GM18511 (cell line): ENCODE results near the gene COBLL1.
"Not testable (repeated sequence)": the region's sequence is repeated elsewhere in the genome, so short reads cannot be mapped to it uniquely, and the experiment has no call there.

Source experiments
- ATAC-seq: cut with Tn5 transposase; IDR thresholded peaks from one replicate; pipeline ENCODE4 v1.9.1; 2021; ENCODE audit warnings: mild to moderate bottlenecking, moderate library complexity; ENCODE audit not compliant: unreplicated experiment

Gene COBLL1

DNA sequence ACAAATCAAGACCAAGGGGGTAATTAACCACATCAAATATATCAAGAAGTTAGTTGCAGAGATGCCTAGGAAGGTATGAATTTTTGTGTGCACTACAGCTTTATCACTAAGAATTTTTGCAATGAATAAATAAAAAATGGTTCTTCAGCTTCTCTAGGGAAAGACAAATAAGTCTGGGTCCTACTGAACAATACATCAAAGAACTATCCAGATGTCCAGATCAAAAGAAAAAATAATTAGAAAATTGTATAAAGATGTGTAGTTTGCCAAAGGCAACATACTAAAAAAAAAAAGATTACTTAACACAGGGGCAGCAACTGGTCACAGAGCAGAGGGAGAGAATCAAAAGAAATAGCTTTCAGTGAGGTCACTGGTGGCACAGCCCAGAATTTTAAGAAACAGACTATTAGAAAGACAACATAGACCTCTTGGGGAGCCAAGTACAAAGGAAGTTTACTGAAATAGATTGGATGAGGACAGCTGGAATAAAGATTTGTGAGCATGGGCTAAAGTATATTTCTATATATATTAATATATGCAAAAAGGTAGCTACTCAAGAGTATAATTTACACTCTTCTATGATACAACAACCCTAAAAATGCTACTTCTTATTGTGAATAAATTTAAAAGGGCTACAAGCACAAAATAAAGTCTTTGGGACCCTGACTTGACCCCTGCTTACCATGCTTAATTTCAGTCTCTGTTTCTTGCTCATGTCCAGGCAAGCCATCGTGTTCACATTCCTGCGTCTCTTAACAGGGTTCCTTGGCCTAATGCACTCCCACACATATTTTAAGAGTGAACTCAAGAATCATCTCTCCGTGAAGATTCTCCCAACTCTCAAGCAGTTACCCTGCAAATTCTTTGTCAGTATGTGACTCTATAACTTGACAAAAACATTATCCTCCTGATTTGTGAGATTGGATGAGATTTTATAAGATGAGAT is 121.4 kb downstream of the COBLL1 start:
- ATAC-seq = no peak

DNA sequence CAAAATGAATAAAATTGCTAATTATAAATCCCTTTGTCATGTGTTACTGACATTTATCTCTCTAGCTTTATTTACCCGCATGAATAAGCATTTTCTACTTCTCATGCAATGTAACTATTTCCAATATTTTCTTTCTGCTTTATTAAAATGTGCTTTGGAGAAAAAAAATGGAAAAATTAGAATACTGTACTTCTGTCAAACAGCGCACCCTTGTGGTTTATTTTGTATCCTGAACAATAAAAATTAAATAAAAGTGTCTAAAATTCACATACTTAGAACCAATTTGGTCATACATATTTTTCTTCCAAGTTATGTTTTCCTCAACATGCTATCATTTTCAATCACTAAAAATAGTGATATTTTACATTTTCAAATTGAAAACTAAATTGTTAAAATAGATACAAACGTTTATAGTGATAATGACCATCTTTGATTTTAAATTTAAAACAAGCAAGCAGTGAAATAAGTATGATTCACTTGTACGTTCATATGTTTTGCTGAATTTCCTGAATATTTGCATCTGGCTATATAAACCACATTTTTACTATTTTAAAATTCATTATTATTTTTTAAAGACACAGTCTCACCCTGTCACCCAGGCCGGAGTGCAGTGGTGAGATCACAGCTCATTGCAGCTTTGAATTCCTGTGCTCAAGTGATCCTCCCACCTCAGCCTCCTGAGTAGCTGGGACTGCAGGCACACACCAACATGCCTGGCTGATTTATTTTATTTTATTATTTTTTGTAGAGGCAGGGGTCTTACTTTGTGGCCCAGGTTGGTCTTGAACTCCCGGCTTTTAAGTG is 124.4 kb downstream of the COBLL1 start:
- ATAC-seq = no peak

DNA sequence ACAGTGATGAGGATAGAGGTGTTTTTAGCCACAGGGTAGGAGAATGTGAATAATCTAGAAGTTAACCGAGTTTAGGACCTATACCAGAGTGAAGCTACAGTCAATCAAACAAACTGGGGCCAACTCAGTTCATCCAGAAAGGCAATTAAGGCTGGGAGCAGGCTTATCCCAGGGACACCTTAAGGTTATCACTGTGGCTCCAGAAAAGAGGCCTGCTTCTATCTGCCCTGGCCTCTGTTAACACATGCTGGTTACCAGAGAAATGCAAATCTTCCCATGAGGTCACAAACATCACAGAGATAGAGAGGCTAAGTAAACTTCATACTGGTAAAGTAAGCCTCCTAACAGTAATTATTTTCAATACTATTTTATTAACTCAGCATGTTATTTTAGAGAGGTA is 127.2 kb downstream of the COBLL1 start:
- ATAC-seq = no peak

GRCh38 chr2:164711766-164712138 is 129.9 kb downstream of the COBLL1 start:
- peak; percentile 77 for ATAC-seq

DNA sequence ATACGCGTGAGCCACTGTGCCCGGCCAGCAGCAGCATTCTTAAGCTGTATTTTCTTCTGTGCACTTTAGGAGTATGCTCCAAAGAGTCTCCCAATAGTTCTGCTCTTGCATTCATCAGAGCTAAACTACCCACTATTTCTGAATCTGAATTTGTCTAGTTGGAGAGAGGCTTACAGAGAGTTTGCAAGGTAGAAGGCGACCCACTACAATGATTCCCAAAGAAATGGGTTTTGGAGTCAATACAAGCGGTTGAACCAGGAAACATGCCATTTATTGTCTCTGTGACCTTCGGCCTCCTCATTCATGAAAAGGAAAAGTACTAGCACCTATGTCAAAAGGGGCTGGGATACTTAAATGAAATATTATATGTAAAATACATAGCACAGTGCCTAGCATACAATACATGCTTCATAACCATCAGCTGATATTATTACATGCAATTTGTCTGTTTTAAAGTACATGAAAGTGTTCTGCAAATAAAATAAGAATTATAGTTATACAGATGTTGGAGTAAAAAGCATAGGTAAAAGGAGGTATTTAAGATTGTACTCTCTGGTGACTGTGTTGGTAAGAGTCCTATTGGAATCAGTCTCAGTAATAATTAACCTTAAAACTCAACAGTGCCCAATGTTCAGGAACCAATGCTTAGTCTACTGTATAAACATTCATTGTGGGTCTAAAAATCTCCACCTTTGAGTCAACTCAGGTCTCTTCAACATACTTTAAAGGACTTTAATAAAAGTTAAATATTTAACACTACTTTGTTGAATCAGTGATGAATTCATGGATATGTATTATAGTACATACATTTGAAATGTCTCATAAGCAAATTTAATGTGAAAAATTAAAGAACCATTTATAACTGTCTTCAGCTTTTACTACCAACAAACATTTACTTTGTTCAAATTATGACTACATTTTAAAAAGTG is 130.5 kb downstream of the COBLL1 start:
- ATAC-seq = peak; percentile 51

DNA sequence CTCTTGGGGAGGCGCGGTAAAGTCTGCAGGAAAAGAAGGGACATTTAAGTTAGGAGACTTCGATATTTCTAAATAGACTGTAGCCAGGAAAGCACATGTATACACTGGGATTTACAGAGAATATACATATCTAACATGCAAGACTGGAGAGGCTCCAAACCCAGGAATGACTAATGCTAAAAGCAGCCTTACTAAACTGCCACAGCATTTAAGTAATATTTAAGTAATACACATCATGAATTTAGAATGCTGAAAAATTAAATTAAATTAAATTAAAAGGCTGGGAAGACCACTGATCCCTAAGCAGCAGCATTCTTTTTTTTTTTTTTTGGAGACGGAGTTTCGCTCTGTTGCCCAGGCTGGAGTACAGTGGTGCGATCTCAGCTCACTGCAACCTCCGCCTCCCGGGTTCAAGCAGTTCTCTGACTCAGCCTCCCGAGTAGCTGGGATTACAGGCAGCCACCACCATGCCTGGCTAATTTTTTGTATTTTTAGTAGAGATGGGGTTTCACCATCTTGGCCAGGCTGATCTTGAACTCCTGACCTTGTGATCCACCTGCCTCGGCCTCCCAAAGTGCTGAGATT is 131.3 kb downstream of the COBLL1 start:
- not testable (repeated sequence) for ATAC-seq

- ATAC-seq = no peak
Measured at GRCh38 chr2:164706522-164706921, 135.1 kb downstream of the COBLL1 start.

DNA sequence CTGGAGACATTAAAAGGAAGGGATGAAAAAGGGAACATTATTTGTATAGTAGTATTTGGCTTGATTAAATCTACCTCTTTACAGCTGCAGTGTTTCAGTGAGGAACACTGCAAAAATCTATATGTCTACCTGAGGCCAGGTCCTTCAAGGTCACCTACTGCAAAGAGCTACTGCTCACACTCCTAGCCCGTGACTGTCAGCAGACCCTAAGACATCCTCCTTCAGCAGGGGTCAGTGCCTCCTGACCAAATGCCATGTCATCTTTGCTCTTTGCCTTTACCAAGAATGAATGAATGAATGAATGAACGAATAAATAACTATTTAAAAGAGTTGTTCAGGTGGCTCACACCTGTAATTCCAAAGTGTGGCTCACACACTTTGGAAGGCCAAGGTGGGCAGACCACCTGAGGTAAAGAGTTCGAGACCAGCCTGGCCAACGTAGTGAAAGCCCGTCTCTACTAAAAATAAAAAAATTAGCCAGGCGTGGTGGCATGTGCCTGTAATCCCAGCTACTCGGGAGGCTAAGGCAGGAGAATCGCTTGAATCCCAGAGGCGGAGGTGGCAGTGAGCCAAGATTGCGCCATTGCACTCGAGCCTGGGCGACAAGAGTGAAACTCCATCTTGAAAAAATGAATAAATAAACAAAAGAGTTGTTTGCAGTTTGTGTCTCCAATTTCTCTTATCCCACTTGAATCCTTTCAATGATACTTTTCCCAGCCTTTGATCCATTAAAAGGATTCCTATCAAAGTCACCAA is 136.0 kb downstream of the COBLL1 start:
- no peak for ATAC-seq

GRCh38 chr2:164703915-164704706 is 137.5 kb downstream of the COBLL1 start:
- ATAC-seq = no peak

- no peak for ATAC-seq
Measured at GRCh38 chr2:164701565-164701964, 140.1 kb downstream of the COBLL1 start.

- no peak for ATAC-seq
Measured at GRCh38 chr2:164700390-164700789, 141.2 kb downstream of the COBLL1 start.

- peak; percentile 74 for ATAC-seq
Measured at GRCh38 chr2:164697688-164698461, 143.7 kb downstream of the COBLL1 start.

DNA sequence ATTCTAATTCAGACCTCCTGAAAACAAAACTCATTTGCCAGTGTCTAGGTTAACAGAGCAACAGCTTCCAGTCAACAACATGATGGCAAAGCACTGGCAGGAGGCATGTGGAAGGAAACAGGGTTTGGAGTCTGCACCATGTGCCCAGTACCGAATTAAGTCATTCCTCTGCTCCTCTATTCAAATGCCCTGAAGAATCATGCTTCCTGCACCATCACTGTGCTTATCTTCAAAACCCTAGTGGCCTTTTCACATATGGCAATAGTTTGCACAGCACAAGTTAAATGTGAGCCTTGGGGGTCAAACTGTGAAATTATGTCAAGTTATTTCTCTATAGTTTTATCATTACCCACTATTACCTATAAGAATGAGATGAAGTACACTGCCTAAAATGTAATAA is 145.0 kb downstream of the COBLL1 start:
- no peak for ATAC-seq

DNA sequence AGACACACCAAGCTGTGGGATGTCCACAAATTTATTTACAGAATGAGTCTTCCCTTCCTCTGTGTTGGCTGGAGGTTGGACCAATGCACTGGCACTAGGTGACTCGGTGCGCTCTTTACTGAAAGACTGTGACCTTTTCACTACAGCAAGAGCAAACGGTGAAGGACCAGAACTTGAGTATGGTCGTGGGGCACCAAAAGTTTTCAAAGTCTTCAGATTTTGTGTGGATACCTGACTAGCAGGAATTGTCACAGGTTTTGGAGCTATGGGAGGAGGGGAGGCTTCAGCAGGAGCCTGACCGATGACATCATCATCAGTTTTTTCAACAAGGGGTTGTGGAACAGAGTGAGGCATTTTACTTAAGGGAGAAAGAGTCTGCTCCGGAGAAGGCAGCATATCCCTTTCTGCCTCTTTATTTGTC is 147.3 kb downstream of the COBLL1 start:
- no peak for ATAC-seq

DNA sequence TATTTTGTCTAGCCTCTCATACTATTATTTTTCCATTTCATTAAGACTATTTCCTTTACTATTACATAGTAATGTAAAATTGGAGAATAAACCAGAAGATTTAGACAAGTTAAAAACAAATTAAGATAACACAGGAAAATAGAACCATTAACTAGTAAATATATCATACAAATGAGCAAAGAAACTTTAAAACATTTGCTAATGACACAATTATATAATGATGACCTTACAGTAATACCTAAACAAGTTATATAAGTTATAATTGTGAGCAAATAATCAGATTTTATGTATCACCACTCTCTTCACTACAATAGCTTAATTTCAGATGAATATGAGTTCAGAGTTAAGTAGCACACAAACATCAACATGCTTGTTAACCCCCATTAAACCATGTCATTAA is 147.8 kb downstream of the COBLL1 start:
- ATAC-seq = no peak

GRCh38 chr2:164693390-164693789 is 148.2 kb downstream of the COBLL1 start:
- no peak for ATAC-seq

- ATAC-seq = no peak
Measured at GRCh38 chr2:164692958-164693357, 148.7 kb downstream of the COBLL1 start.

- ATAC-seq = no peak
Measured at GRCh38 chr2:164692114-164692513, 149.5 kb downstream of the COBLL1 start.
